HepG2 (cell line): Measurements from ENCODE around the gene ABHD12. TPM values are rescaled to one million over a fixed set of nuclear protein-coding genes. Genes with fewer than 3 reads are reported as not detected.

Source experiments
- CHD2 ChIP-seq: IDR thresholded peaks from 2 replicates; pipeline ENCODE4 v1.6.1; 2011; ENCODE audit warnings: low read depth, low read length, improper control_type of control experiment
- FOSL1 ChIP-seq: sonication (generic); formaldehyde crosslinking; IDR thresholded peaks from 2 replicates; pipeline ENCODE4 v1.9.0; 2021; ENCODE audit warnings: missing genetic modification reagents, borderline replicate concordance
- FOXA3 ChIP-seq: IDR thresholded peaks from 2 replicates; pipeline ENCODE4 v1.6.1; 2016; ENCODE audit warnings: missing genetic modification reagents, missing compliant biosample characterization
- GATAD1 ChIP-seq: IDR thresholded peaks from 2 replicates; pipeline ENCODE4 v1.6.1; 2016; ENCODE audit warnings: missing genetic modification reagents, missing compliant biosample characterization
- HMG20A ChIP-seq: IDR thresholded peaks from 2 replicates; pipeline ENCODE4 v1.6.1; 2016; ENCODE audit warnings: borderline replicate concordance
- HOXA7 ChIP-seq: sonication (generic); formaldehyde crosslinking; IDR thresholded peaks from 2 replicates; pipeline ENCODE4 v1.8.1; 2022; ENCODE audit warnings: mild to moderate bottlenecking, missing genetic modification reagents, moderate library complexity
- JUN ChIP-seq: sonication (generic); formaldehyde crosslinking; IDR thresholded peaks from 2 replicates; pipeline ENCODE4 v1.4.0; 2020; ENCODE audit warnings: mild to moderate bottlenecking, missing genetic modification reagents
- SAFB2 ChIP-seq: sonication (generic); formaldehyde crosslinking; IDR thresholded peaks from 2 replicates; pipeline ENCODE4 v1.5.1; 2020; ENCODE audit warnings: missing genetic modification reagents, low read depth, mild to moderate bottlenecking, borderline replicate concordance
- SKI ChIP-seq: fragments of 450-650 bp; IDR thresholded peaks from one replicate; pipeline ENCODE4 v1.6.1; 2018; ENCODE audit warnings: mild to moderate bottlenecking; ENCODE audit not compliant: partially characterized antibody
- ZNF335 ChIP-seq: sonication (generic); formaldehyde crosslinking; IDR thresholded peaks from 2 replicates; pipeline ENCODE4 v1.4.0; 2020; ENCODE audit warnings: missing genetic modification reagents
- ZNF512B ChIP-seq: sonication (generic); formaldehyde crosslinking; IDR thresholded peaks from 2 replicates; pipeline ENCODE4 v1.5.1; 2020; ENCODE audit warnings: missing genetic modification reagents, mild to moderate bottlenecking, borderline replicate concordance
- ZNF788 ChIP-seq: sonication (generic); formaldehyde crosslinking; IDR thresholded peaks from 2 replicates; pipeline ENCODE4 v1.5.0; 2020; ENCODE audit warnings: mild to moderate bottlenecking, missing genetic modification reagents, borderline replicate concordance
- ZNF816 ChIP-seq: sonication (generic); formaldehyde crosslinking; IDR thresholded peaks from 2 replicates; pipeline ENCODE4 v1.8.0; 2022; ENCODE audit warnings: missing genetic modification reagents, mild to moderate bottlenecking, borderline replicate concordance
- polyA plus RNA-seq, 8 experiments: library from polyadenylated mRNA; depleted of rRNA in 3 of 8; stranded (reverse) in 7 of 8; unstranded in 1 of 8; fragments of >200 nt; fragmentation: Illumina TruSeq in 4 of 8; extraction: Trizol in 4 of 8; gene quantifications; 2 replicates each; pipeline versions ENCODE4 v1.2.1 to v1.2.3, GENCODE V29; 2011 to 2016; ENCODE audit warnings: low read depth in 4 of 8, missing spikeins in 1 of 8, mixed read lengths in 1 of 8; ENCODE audit not compliant: insufficient read depth in 1 of 8
- total RNA-seq, 5 experiments: library from RNA; depleted of rRNA; stranded (reverse); fragments of >200 nt; fragmentation: Illumina TruSeq; extraction: Trizol; gene quantifications; 2 replicates each; pipeline ENCODE4 v1.2.3, GENCODE V29; 2016; ENCODE audit warnings: low read depth in 1 of 5
- TF ChIP-seq, protein P1 (sequence below), 2 experiments: sonication (generic) in 1 of 2; formaldehyde crosslinking in 1 of 2; IDR thresholded peaks; 2 replicates each; pipeline versions ENCODE4 v1.4.0 to v1.6.1; 2016 to 2020; ENCODE audit warnings: borderline replicate concordance in 1 of 2, low read depth in 1 of 2, mild to moderate bottlenecking in 1 of 2, missing genetic modification reagents in 1 of 2
- TF ChIP-seq, protein P2 (sequence below), 2 experiments: IDR thresholded peaks; 2 replicates each; pipeline ENCODE4 v1.6.1; 2011 to 2012; ENCODE audit warnings: low read length in 2 of 2, borderline replicate concordance in 1 of 2, low read depth in 1 of 2, mild to moderate bottlenecking in 1 of 2, moderate library complexity in 1 of 2
- TF ChIP-seq, protein P3 (sequence below): sonication (generic); formaldehyde crosslinking; IDR thresholded peaks from 2 replicates; pipeline ENCODE4 v1.4.0; 2020; ENCODE audit warnings: missing genetic modification reagents

ABHD12 gene
- total and polyA plus RNA-seq, 2 of the 13 experiments (the other 11 are each of a cell fraction or from before 2014, with no cell fraction given), result 23.5 to 72.1 TPM

DNA sequence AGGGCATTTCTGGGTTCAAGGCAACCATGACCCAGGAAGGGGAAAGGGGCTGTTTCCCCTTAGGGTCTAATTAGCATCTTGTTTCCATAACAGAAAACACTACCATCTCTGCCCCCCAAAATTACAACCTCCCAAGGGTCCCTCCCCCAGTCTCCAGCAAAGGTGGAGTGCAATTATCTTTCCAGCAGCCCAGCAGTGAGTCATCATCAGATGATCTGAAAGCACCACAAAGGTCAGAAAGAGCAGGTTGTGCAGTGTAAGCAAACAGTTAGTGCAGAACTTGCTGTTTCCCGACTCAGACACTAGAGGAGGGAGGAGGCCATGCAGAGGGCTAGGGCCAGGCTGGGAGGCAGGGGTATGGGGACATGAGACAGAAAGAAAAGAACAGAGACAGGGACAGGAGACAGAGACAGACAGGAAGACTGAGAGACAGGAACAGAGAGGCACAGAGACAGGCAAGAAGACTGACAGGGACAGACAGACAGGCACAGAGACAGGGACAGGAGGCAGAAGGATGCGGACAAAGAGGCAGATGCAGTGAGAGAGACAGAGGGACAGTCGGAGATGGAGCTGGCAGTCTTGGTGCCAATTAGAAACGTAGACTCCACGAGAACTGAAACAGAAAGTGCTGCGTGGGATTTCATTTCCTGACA lies 80.2 kb downstream of the ABHD12 start (continued):
- TF ChIP-seq ZNF512B (CRISPR knock-in tag) (0 out of 2 replicates have a peak, but pooled peaks have one; percentile 18), JUN (CRISPR knock-in tag) (peak; percentile 97), HMG20A (CRISPR knock-in tag) (peak; percentile 72), ZNF816 (CRISPR knock-in tag) (no peak), SKI (peak; percentile 86), SAFB2 (CRISPR knock-in tag) (0 out of 2 replicates have a peak, but pooled peaks have one; percentile 38), HOXA7 (CRISPR knock-in tag) (0 out of 2 replicates have a peak, but pooled peaks have one; percentile 7), FOSL1 (peak; percentile 99), CHD2 (peak; percentile 23), ZNF335 (CRISPR knock-in tag) (peak; percentile 23; the same call in 1 of the 2 replicates), GATAD1 (peak; percentile 80), FOXA3 (CRISPR knock-in tag) (peak; percentile 89), ZNF788 (peak; percentile 91; the same call in 1 of the 2 replicates)
- TF ChIP-seq, protein P1, sequence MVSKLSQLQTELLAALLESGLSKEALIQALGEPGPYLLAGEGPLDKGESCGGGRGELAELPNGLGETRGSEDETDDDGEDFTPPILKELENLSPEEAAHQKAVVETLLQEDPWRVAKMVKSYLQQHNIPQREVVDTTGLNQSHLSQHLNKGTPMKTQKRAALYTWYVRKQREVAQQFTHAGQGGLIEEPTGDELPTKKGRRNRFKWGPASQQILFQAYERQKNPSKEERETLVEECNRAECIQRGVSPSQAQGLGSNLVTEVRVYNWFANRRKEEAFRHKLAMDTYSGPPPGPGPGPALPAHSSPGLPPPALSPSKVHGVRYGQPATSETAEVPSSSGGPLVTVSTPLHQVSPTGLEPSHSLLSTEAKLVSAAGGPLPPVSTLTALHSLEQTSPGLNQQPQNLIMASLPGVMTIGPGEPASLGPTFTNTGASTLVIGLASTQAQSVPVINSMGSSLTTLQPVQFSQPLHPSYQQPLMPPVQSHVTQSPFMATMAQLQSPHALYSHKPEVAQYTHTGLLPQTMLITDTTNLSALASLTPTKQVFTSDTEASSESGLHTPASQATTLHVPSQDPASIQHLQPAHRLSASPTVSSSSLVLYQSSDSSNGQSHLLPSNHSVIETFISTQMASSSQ (IDR thresholded peaks at IDR 0.05; ENCODE audit: low read depth), result no peak
- TF ChIP-seq, protein P1 (CRISPR knock-in tag; IDR thresholded peaks at IDR 0.05; ENCODE audit: borderline replicate concordance), result peak; percentile 68
- TF ChIP-seq, protein P2, sequence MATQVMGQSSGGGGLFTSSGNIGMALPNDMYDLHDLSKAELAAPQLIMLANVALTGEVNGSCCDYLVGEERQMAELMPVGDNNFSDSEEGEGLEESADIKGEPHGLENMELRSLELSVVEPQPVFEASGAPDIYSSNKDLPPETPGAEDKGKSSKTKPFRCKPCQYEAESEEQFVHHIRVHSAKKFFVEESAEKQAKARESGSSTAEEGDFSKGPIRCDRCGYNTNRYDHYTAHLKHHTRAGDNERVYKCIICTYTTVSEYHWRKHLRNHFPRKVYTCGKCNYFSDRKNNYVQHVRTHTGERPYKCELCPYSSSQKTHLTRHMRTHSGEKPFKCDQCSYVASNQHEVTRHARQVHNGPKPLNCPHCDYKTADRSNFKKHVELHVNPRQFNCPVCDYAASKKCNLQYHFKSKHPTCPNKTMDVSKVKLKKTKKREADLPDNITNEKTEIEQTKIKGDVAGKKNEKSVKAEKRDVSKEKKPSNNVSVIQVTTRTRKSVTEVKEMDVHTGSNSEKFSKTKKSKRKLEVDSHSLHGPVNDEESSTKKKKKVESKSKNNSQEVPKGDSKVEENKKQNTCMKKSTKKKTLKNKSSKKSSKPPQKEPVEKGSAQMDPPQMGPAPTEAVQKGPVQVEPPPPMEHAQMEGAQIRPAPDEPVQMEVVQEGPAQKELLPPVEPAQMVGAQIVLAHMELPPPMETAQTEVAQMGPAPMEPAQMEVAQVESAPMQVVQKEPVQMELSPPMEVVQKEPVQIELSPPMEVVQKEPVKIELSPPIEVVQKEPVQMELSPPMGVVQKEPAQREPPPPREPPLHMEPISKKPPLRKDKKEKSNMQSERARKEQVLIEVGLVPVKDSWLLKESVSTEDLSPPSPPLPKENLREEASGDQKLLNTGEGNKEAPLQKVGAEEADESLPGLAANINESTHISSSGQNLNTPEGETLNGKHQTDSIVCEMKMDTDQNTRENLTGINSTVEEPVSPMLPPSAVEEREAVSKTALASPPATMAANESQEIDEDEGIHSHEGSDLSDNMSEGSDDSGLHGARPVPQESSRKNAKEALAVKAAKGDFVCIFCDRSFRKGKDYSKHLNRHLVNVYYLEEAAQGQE (IDR thresholded peaks at IDR 0.05; ENCODE audit: borderline replicate concordance in 1 of 2, low read depth in 1 of 2, low read length in 2 of 2), result no peak
- TF ChIP-seq, protein P3, sequence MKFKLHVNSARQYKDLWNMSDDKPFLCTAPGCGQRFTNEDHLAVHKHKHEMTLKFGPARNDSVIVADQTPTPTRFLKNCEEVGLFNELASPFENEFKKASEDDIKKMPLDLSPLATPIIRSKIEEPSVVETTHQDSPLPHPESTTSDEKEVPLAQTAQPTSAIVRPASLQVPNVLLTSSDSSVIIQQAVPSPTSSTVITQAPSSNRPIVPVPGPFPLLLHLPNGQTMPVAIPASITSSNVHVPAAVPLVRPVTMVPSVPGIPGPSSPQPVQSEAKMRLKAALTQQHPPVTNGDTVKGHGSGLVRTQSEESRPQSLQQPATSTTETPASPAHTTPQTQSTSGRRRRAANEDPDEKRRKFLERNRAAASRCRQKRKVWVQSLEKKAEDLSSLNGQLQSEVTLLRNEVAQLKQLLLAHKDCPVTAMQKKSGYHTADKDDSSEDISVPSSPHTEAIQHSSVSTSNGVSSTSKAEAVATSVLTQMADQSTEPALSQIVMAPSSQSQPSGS, result peak; percentile 91
